WERI-Rb-1 (cell line): Measurements from ENCODE around the gene DIAPH1.

Experiments
- DNase-seq: peaks from one replicate; pipeline ENCODE4 v3.0.0-alpha.2; 2020
- H3K27ac ChIP-seq: fragments of 250-450 bp; sonication (Bioruptor Pico); 2 replicates; pipeline ENCODE4 v1.5.1; 2020; ENCODE audit warnings: mild to moderate bottlenecking, moderate library complexity
- H3K27me3 ChIP-seq: fragments of 250-450 bp; sonication (Bioruptor Pico); 2 replicates; pipeline ENCODE4 v1.5.1; 2021; ENCODE audit warnings: mild to moderate bottlenecking, low read depth, moderate library complexity; ENCODE audit not compliant: insufficient read depth, severe bottlenecking
- H3K36me3 ChIP-seq: fragments of 250-450 bp; sonication (Bioruptor Pico); 2 replicates; pipeline ENCODE4 v1.5.1; 2020; ENCODE audit warnings: mild to moderate bottlenecking, moderate library complexity
- H3K4me3 ChIP-seq: 2 replicates; pipeline ENCODE4 v1.5.1; 2011; ENCODE audit warnings: low read depth, mild to moderate bottlenecking, control low read depth, low read length
- H3K9me3 ChIP-seq: fragments of 250-450 bp; sonication (Bioruptor Pico); 2 replicates; pipeline ENCODE4 v1.5.1; 2021; ENCODE audit warnings: mild to moderate bottlenecking, moderate library complexity; ENCODE audit not compliant: severe bottlenecking
- CTCF ChIP-seq: IDR thresholded peaks from 2 replicates; pipeline ENCODE4 v1.5.1; 2011; ENCODE audit warnings: low read depth, mild to moderate bottlenecking, control low read depth, inconsistent platforms, low read length

The DIAPH1 gene

GRCh38 chr5:141501761-141502160 lies 117.0 kb downstream of the DIAPH1 start:
- Histone ChIP-seq H3K27me3 (no peaks in the 10 kb centered on the region), H3K36me3 (no peaks in the 10 kb centered on the region), H3K4me3 (no peak overlapping the region), H3K27ac (no peak overlapping the region), H3K9me3 (no peaks in the 10 kb centered on the region)
- TF ChIP-seq CTCF: no peak
- no peak for DNase-seq

GRCh38 chr5:141496038-141496437 lies 122.8 kb downstream of the DIAPH1 start:
- no peaks in the 10 kb centered on the region for H3K9me3 ChIP-seq
- no peak for DNase-seq
- no peak for TF ChIP-seq CTCF
- H3K27ac ChIP-seq: no peak overlapping the region
- no peaks in the 10 kb centered on the region for H3K36me3 ChIP-seq
- no peak overlapping the region for H3K4me3 ChIP-seq
- H3K27me3 ChIP-seq: no peaks in the 10 kb centered on the region

GRCh38 chr5:141495453-141495811 lies 123.4 kb downstream of the DIAPH1 start:
- no peak overlapping the region for H3K4me3 ChIP-seq
- H3K36me3 ChIP-seq: no peaks in the 10 kb centered on the region
- H3K27me3 ChIP-seq: no peaks in the 10 kb centered on the region
- no peaks in the 10 kb centered on the region for H3K9me3 ChIP-seq
- no peak for TF ChIP-seq CTCF
- no peak overlapping the region for H3K27ac ChIP-seq
- DNase-seq: no peak

- Histone ChIP-seq H3K9me3 (no peaks in the 10 kb centered on the region), H3K27ac (no peak overlapping the region), H3K27me3 (no peaks in the 10 kb centered on the region), H3K4me3 (no peak overlapping the region), H3K36me3 (no peaks in the 10 kb centered on the region)
- DNase-seq: no peak
- no peak for TF ChIP-seq CTCF
These were observed 123.9 kb downstream of the DIAPH1 start for GRCh38 chr5:141494761-141495452.

- no peaks in the 10 kb centered on the region for H3K36me3 ChIP-seq
- no peaks in the 10 kb centered on the region for H3K9me3 ChIP-seq
- TF ChIP-seq CTCF: no peak
- H3K4me3 ChIP-seq: no peak overlapping the region
- no peak overlapping the region for H3K27ac ChIP-seq
- DNase-seq: no peak
- H3K27me3 ChIP-seq: no peaks in the 10 kb centered on the region
These were observed 125.0 kb downstream of the DIAPH1 start for GRCh38 chr5:141493500-141494422.
